Femur (tissue), 1 donor: Measurements from ENCODE around the gene SPTSSB.

Source experiments
- DNase-seq: peaks from one replicate; pipeline ENCODE4 v3.0.0-alpha.2; 2017

SPTSSB gene

DNA sequence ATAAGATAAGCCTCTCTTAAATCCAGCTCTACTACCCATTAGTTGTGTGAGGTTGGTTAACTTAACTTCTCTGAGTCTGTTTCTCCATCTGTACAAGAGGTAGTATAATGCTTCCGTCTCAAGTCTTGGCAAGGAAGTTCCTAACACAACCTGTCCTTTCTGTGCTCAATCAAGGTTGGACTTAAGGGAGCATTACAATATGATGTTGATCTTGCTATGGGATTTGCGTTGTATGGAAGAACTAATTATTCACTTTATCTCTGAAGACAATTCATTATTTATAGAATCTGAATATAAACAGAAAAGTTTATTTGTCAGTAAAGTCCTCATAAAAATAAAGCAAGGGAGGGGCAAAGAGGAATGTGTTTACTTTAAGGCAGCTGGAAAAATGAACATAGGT is 18.9 kb upstream of the SPTSSB start:
- DNase-seq, result no peak

DNA sequence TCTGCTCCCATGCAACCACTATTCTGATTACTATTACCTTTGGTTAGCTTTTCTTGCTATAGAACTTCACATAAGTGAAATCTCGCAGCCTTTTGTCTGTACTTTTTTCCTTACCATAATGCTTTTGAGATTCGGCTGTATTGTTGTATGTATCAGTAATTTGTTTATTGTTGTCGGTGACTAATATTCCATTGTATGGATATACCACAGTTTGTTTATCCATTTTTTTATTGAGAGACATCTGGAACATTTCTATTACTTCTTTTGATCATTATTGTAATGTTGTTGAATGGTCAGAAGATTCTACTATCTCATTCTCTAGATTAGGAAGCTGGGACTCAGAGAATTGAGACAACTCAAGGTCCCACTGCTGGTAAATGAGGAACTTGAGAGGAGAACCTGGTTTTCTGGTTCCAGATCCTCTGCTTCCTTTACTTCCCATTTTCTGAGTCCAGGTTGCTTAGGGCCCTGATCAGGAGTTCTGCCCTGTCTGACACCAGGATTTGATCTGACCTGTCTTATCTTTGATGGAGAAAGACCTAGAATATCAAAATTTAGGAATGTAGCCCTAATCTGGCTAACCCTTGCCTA is 18.2 kb upstream of the SPTSSB start:
- DNase-seq, result no peak

DNA sequence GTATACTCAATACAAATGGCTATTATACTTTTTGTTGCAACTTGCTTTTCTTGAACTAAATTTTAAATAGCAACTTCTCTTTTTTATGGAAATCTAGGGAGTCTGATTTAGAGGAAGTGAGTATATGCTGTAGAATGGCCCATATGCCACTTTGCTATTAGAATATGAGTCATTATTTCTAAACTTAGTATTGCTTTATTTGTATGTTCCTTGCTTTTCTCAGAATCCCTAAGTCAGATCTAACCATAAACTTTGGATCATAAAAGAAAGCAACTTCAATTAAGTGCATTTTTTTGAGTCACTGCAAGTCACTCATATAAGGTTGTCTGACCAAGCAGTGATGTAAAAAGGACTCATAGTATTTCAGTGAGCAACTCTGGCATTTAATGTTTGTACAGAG is 17.5 kb upstream of the SPTSSB start:
- DNase-seq, result no peak

DNA sequence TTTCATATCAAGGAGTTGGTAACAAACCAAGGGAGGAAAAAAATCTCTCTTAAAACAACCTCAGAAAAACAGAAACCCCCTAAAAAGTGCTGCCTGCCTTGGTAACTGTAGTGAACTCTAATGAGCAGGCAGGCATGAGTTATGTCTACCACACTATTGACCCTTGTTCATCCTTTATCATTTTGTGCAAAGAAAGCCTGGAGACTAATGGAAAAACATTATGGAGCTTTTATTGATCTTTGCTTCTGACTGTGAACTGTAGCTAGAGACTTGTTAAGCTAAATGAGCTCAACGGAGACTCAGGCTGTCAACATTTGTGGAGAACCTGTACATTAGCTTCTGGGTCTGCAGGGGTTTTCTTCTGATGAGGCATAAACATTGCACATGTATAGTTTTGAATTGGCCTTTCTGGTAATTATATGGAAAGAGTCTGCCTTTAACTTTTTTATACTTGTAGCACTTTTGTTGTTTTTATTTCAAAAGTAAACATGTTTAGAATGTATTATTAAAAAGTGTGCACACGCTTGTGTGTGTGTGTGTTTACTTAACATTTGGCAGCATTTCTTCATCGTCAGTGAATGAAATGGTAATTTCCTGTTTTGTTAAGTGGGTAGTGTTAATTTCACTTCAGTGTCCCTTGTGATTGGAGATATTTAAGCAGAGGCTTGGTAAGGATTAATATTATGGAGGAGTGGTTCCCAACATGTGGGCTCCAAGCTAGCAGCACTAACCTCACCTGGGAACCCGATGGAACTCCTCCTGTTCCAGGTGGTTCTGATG is 15.9 kb upstream of the SPTSSB start:
- no peak for DNase-seq

DNA sequence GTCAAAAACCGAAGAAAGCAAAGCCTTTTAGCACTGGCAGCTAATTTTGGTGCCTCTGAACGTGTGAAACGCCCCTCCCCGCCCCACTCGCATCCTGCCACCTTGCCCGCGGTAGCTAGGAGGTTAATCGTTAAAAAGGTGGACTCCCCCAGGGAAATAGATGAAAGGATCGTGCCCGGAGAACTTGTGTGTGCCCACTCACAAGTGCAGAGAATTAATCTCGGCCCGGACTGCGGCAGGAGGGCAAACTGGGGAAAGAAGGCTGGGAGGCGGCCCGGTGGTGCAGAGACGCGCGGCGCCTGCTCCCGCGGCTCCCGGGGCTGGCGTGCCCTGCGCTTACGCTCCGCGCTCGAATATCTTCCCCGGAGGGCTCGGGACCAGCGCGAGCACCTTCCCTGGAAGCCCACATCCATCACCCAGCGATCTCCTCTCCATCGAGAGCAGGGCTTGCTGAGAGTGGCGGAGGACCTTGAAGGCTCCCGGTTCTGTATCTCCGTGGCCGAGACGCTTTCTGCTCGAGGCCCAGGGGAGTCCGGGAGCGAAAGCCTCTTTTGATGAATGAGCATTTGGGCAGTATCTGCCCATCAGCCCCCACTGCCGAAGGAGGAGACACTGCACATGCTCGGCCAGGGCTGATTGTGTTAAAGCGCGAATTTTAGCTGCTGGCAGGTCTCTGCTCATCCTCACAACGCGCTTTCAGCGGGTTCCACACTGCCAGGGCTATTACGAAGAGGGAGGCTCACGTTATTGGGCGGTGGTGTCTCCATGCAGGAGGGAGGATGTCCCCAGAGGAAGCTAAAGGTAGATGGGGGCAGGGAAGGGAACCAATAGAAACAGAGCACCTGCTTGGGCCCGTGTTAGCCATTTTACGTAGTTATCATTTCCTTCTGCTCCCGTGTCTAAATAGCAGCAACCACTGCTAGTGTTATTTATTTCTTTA is 1.3 kb upstream of the SPTSSB start:
- peak; percentile 32 for DNase-seq

DNA sequence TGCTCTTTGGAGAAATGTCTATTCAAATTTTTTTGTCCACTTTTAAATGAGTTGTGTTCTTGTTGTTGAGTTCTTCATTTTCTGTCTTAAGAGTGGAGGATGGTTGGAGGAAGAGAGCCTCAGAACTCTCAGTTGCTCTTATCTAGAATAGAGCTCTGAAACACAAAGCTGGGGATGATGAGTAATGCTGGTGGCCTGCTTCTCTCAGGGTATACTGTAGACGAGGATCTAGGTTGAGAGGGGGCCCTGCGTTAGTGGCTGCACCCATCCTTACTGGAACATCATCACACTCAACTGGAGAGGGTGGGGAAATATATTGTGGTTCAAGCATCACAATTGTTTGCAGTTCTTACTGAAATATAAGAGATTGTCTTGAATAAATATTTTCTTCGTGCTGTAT is 1.8 kb downstream of the SPTSSB start:
- no peak for DNase-seq

DNA sequence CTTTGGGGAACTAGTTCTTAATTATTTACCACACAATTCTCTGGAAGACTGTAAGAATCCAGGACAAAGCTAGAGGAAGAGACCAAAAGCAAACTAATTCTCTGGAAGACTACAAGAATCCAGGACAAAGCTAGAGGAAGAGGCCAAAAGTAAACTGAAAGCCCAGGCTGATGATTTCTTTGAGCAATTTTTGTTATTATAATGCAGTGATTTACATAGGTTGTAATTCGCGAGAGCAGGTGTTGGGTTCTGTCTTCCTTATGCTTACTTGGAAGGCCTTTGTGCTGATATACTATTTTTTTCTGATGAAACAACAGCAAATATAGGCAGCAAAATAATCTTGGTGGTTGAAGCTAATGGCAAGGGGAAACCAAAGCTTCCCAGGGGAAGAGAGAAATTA is 5.2 kb downstream of the SPTSSB start:
- DNase-seq, result no peak

DNA sequence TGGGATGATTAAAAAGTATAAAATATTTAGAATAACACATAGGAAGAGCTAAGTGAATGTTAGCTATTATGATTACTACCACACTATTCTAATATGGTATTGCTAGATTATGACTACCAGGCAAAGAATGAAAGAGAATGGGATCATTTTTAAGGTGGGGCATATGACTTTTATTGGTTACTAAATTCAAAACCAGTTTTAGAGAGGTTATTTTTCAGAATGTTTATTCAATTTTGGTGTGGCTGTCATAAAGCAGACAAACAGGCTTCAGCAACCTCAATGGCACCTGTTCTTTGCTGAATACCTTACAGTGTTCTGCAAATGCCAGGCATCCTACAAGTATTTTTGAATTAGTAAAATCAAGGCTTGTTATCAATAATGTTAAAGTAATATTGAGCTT is 12.8 kb downstream of the SPTSSB start:
- DNase-seq, result no peak

DNA sequence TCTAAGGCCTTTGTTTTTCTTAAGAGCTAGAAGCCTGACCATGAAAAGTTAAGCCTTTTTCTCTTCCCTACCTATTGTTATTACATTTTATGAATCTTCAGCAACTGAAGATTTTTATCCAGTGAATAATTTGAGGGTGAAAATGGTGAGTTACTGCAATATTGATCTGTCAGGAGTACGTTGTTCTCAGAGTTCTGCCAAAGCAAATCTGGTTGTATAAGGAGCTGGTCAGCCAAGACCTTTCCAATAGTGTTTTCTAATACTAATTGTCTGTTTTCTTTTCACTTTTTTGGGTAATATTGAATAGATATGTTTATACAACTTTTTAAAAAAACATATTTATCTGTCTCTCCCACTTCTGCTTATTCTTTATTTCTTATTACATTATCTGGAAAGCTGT is 15.0 kb downstream of the SPTSSB start:
- DNase-seq, result no peak

DNA sequence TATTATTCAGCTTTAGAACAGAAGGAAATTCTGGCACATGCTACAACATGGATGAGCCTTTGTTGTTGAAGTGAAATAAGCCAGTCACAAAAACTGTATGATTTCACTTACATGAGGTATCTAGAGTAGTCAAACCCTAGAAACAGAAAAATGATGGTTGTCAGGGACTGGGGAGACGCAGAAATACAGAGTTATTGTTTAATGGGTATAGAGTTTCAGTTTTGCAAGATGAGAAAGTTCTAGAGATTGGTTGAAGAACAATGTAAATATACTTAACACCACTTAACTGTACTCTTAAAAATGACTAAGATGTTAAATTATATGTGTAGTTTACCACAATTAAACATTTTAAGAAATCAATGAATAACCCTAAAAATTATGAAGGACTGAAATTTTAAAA is 15.8 kb downstream of the SPTSSB start:
- no peak for DNase-seq

DNA sequence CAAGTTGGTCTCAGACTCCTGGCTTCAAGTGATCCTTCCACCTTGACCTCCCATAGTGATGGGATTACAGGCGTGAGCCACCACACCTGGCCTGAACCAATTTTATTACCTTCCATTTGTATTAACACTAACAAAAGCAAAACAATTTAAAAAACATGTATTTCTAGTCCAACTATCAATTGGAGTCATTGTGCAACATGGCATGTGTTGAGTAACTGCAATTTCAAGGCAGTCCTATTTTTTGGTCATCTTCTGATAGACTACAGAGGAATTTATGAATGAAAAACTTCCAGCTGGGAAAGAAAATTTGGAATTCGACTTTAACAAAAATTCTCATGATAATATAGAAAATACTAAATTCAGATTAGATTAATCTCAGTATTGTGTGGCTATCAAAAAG is 16.8 kb downstream of the SPTSSB start:
- no peak for DNase-seq

DNA sequence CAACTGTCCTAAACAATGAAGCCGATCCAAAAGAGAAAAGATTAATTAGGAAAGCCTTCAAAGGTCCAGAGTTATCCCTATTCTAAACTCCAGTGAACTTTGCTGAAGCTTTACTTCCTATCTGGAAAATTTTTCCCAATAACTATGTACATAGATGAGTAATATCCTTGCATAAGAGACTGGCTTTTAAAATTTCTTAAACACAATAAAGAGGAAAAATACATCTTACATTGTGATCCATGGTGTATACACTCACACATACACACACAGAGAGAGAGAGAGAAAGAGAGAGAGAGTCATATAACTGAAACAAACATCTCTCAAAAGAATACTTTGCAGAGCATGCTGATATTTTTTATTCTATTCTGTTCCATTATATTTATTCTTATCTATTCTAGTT is 20.0 kb downstream of the SPTSSB start:
- DNase-seq, result no peak

DNA sequence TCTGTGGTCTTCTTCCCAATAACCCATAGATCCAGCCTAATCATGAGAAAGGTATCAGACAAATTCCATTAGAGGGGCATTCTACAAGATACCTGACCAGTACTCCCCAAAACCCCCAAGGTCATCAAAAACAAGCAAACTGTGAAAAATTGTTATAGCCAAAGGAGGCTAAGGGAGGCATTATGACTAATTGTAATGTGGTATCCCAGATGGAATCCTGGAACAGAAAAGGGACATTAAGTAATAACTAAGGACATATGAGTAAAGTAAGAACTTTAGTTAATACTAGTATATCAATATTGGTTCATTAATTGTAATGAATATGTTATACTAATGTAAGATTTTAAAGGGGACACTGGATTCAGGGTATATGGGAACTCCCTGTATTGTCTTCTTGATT is 20.4 kb downstream of the SPTSSB start:
- DNase-seq, result no peak

DNA sequence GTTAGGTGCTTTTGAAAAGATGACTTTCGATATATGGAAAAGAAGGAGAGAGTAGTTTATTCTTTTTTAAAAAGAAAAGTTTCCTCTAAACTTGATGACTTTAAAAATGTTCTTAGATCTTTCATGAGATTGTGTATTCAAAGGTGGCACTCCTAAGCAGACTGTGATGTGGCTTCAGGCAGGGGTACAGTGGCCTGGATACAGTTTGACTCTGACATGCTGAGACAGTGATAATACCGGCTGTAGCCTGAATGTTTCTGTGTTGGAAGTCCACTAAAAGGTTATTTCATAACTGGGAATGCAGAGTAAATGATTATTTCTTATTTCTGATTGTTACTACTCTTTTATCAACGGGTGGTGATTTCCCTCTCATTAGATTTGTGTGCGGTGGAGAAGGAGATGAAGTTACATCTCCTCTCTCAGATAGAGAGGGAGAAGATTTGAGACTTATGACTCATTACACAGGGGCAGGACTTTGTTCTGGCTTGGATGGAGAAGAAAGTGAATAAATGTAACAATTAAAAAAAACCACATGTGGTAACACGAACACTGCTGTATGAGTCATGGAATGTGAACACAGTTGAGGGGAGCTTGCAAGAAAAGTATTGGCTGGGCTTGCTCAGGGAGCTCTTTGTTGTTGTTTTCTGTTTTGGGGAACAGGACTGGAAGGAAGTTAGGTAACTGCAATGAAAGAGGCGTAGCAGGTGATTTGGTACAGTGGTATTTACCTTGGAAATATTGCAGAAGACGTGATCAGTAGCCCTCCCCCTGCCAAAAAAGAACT is 21.6 kb downstream of the SPTSSB start:
- no peak for DNase-seq

DNA sequence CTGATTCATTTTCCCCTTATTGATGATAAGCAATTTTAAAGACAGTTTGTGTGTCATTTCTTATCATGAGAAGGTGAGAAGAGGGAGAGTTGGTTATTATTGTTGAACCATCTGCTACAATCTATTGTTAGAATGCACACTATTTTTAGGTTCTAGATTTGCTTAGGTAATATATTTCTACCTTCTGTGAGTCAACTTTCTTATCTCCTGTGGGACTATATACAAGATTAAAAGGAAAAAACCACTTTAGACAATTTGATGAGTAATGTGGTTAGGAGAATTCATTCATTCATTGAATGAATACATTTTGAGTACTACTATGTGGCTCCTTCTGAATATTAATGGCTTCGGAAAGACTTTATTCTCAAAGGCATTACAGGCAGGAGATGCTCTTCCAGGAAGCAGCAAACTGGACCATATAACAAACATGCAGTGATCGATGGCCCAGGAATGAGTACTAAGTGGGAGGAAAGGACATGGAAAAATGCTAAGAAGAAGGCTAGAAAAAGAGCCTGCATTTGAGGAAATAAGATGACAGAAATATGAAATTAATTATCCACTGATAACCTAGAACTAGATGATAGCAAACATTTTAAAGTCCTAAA is 22.4 kb downstream of the SPTSSB start:
- DNase-seq, result no peak

DNA sequence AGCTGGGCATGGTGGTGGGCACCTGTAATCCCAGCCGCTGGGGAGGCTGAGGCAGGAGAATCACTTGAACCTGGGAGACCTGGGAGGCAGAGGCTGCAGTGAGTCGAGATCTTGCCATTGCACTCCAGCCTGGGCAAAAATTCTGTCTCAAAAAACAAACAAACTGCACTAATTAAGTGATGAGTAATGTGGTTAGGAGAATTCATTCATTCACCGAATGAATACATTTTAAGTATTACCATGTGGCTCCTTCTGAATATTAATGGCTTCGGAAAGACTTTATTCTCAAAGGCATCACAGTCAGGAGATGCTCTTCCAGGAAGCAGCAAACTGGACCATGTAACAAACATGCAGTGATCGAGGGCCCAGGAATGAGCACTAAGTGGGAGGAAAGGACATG is 23.6 kb downstream of the SPTSSB start:
- no peak for DNase-seq

DNA sequence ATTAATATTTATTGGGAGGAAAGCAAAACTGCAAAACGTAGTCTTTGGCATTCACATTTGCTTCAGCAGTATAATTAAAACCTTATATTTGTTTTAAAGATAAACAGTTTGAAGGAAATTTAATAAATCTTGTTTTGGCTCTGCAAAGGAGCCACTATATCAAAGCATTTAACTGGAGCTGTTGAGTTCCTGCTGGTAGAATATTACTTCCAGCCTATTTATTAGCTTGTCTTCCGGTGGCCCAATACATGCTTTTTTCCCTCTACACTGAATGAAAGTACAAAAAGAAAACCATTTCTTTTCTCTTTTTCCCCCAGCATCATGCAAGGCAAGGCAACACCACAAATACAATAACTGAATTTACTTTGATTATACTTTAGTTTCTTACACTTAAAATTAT is 26.3 kb downstream of the SPTSSB start:
- DNase-seq, result no peak

DNA sequence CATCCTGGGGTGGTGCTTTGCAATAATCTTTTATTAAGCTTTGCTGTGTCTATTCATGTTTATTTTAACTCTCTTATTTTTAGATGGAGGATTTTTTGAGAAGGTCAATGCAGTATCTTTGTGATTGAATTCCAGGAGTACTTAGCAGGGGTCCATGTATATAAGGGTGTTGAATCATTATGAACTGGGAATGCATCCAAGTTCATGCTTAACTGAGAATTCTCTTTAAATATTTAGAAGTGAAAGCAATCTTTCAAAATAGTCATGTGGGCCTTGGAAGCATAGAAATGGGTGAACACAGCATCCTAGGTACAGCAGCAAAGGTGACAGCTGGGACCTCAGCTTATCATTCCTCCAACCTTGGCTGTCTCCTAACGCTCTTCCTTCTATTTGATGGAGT is 27.3 kb downstream of the SPTSSB start:
- DNase-seq, result no peak

DNA sequence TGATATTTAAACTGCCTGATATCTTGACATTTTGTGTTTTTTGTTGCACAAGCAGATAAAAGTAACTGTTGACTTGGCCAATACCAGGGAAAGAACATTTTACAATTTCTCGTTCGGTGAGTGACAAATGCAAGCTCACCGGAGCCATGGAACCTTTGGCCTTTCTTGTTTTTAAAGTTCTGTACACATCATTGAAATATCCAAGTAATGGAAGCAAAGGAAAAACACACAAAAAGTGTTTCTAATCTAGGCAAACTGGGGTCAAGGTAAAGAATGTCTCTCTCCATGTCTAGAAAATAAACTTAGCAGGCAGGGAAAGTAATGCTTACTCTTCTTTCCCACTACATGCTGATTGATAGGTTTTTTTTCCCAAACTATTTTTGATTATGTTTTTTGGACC is 27.8 kb downstream of the SPTSSB start:
- no peak for DNase-seq

DNA sequence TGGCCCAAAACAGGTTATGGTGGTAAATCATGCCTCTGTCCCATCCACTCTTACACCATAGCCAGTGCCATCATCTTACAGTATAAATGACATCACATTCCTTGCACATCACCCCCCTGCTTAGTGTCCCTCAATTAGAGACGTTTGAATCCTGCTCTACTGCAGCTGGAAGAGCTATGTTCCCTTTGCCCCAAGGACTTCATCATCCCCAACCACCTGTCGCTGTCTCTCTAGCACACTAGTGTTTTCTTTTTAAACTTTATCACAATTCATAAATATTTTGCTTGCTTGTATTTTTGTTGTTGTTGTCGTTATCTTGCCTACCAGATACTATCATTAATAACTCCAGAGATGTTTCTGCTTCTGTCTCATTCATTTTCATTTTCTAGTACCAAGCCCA is 28.7 kb downstream of the SPTSSB start:
- DNase-seq, result no peak

DNA sequence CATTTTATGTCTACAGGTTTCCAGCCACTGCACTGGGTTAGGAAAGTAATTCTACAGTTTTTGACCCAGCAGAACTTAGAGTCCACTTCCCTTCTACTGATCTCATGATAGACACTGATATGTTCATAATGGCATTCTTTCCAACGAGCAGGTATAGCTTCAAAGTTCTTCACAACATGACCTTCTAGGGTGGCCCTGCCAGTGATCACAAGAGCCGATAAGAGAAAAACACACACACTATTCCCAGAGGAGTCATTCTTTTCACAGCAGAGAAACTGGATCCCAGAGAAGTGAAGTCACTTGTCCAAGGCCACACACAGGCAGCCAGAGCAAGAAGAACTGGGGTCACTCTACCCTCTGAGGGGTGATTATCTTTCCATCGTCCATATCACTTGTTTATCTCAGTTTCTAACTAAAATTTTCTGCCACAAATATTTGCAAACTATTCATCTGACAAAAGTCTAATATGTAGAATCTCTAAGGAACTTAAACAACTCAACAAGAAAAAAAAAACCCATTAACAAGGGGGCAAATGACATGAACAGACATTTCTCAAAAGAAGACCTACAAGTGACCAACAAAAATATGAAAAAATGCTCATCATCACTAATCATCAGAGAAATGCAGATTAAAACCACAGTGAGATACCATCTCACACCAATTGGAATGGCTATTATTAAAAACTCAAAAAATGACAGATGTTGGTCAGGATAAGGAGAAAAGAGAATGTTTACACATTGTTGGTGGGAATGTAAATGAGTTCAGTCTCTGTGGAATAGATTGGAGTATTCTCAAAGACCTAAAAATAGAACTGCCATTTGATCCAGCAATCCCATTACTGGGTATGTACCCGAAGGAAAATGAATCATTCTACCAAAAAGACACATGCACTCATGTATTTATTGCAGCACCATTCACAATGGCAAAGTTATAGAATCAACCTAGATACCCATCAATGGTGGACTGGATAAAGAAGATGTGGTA is 31.5 kb downstream of the SPTSSB start:
- DNase-seq, result no peak
